Nephron progenitor cell (in vitro differentiated cells): Measurements from ENCODE around the gene GGTLC1.

Source experiments
- DNase-seq: peaks from one replicate; pipeline ENCODE4 v3.0.0; 2021
- H3K27ac Mint-ChIP-seq: 2 replicates; pipeline ENCODE4 v1.8.0; 2021; ENCODE audit warnings: mild to moderate bottlenecking, moderate library complexity, mixed read lengths
- H3K27me3 Mint-ChIP-seq: 2 replicates; pipeline ENCODE4 v1.8.0; 2021; ENCODE audit warnings: mild to moderate bottlenecking, low read depth, mixed read lengths; ENCODE audit not compliant: poor library complexity
- H3K36me3 Mint-ChIP-seq: 2 replicates; pipeline ENCODE4 v1.8.0; 2021; ENCODE audit warnings: low read depth, mixed read lengths
- H3K4me1 Mint-ChIP-seq: 2 replicates; pipeline ENCODE4 v1.8.0; 2021; ENCODE audit warnings: mixed read lengths
- H3K4me3 Mint-ChIP-seq: 2 replicates; pipeline ENCODE4 v1.8.0; 2021; ENCODE audit warnings: mild to moderate bottlenecking, moderate library complexity, mixed read lengths
- H3K9me3 Mint-ChIP-seq: 2 replicates; pipeline ENCODE4 v1.8.0; 2021; ENCODE audit warnings: mild to moderate bottlenecking, moderate library complexity, mixed read lengths
- CTCF ChIP-seq: fragments of 200-600 bp; sonication (generic); IDR thresholded peaks from 2 replicates; pipeline ENCODE4 v1.5.0; 2021; ENCODE audit warnings: antibody characterized with exemption

The GGTLC1 gene

DNA sequence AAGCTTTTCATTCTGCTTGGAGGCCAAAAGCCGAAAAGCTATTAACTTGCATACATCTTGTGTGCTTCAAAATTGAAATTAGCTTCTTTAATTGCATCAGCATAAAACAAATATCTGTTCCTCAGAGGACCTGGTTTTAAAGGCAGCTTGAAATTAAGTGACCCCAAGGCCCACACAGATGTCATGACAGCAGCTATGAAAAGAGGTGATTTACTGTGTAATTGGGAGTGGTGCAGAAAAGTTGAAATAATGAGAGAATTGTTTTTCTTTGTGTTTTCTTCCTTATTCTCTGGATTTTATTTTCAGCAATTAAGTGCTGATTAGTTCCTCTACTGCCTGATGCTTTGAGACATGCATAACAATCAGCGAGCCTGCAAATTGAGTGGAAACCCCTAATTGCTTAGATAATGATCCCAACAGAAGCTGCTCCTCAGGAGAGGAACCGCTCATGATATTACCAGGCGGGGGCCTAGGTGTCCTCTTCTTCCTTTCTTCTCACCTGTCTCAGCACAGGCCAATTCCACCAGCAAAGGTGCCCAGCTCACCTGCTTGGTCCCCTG is 34.1 kb upstream of the GGTLC1 start:
- no peak overlapping the region for H3K27ac Mint-ChIP-seq
- no peak overlapping the region for H3K4me3 Mint-ChIP-seq
- no peak for TF ChIP-seq CTCF
- DNase-seq = no peak
- H3K9me3 Mint-ChIP-seq = no peaks in the 10 kb centered on the region
- no peaks in the 10 kb centered on the region for H3K4me1 Mint-ChIP-seq
- no peaks in the 10 kb centered on the region for H3K36me3 Mint-ChIP-seq
- H3K27me3 Mint-ChIP-seq = peaks cover 8% of the 10 kb centered on the region

- Mint-ChIP-seq H3K4me1 (no peaks in the 10 kb centered on the region), H3K36me3 (no peaks in the 10 kb centered on the region), H3K27me3 (peaks cover 8% of the 10 kb centered on the region), H3K9me3 (no peaks in the 10 kb centered on the region), H3K27ac (no peak overlapping the region), H3K4me3 (no peak overlapping the region)
- no peak for TF ChIP-seq CTCF
- DNase-seq = no peak
Observed at GRCh38 chr20:24018796-24019195, 30.2 kb upstream of the GGTLC1 start.

- DNase-seq = no peak
- Mint-ChIP-seq H3K4me3 (no peak overlapping the region), H3K27ac (no peak overlapping the region), H3K4me1 (no peaks in the 10 kb centered on the region), H3K36me3 (no peaks in the 10 kb centered on the region), H3K9me3 (no peaks in the 10 kb centered on the region), H3K27me3 (peaks cover 14% of the 10 kb centered on the region)
- no peak for TF ChIP-seq CTCF
Observed at GRCh38 chr20:24017458-24017755, 28.8 kb upstream of the GGTLC1 start.

GRCh38 chr20:24016607-24017457 is 28.3 kb upstream of the GGTLC1 start:
- Mint-ChIP-seq H3K4me3 (no peak overlapping the region), H3K27ac (no peak overlapping the region), H3K36me3 (no peaks in the 10 kb centered on the region), H3K9me3 (no peaks in the 10 kb centered on the region), H3K4me1 (peaks cover 2% of the 10 kb centered on the region), H3K27me3 (peaks cover 14% of the 10 kb centered on the region)
- TF ChIP-seq CTCF = no peak
- DNase-seq = no peak

DNA sequence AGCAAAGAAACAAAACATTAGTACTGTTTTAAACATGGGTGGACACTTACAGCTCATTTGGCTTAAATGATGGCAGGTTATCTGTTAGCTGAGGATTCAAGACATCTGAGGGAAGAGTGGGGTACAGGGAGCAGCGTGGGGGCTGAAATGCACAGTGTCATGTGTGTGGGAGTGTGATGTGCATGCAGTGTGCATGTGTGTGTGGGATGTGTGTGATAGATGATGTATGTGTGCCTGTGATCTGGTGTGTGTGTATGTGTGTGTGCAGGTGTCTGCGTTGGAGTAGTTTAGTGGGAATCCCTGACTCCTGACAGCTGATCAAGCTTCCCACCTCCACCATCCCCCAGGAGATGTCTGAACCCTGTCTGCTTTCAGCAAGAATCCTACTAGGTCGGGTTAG is 25.4 kb upstream of the GGTLC1 start:
- Mint-ChIP-seq H3K4me3 (no peak overlapping the region), H3K27me3 (peaks cover 14% of the 10 kb centered on the region), H3K36me3 (no peaks in the 10 kb centered on the region), H3K4me1 (peaks cover 16% of the 10 kb centered on the region), H3K27ac (no peak overlapping the region), H3K9me3 (no peaks in the 10 kb centered on the region)
- DNase-seq = no peak
- no peak for TF ChIP-seq CTCF

GRCh38 chr20:24011282-24011681 is 22.7 kb upstream of the GGTLC1 start:
- DNase-seq = no peak
- no peak overlapping the region for H3K4me3 Mint-ChIP-seq
- peaks cover 14% of the 10 kb centered on the region for H3K27me3 Mint-ChIP-seq
- H3K9me3 Mint-ChIP-seq = no peaks in the 10 kb centered on the region
- H3K4me1 Mint-ChIP-seq = peaks cover 31% of the 10 kb centered on the region
- no peak overlapping the region for H3K27ac Mint-ChIP-seq
- TF ChIP-seq CTCF = no peak
- H3K36me3 Mint-ChIP-seq = no peaks in the 10 kb centered on the region
